OCI-LY7 (cell line): Measurements from ENCODE around the gene ENKUR. TPM values are rescaled to one million over a fixed set of nuclear protein-coding genes. Genes with fewer than 3 reads are reported as not detected.

Experiments
- BruUV-seq: library from RNA; stranded (reverse); fragments of 400-500 nt; replicated peaks from 2 replicates; lab custom pipeline; 2021; lab: Mats Ljungman, UMichigan
- CTCF ChIA-PET: fragments of 300-600 bp; sonication (Branson Sonifier 250); formaldehyde crosslinking; loops from one replicate; lab custom pipeline; 2022; ENCODE audit warnings: antibody characterized with exemption; ENCODE audit not compliant: unreplicated experiment; lab: Charles Lee
- POLR2A ChIA-PET: fragments of 300-600 bp; sonication (Branson Sonifier 250); formaldehyde crosslinking; loops from one replicate; lab custom pipeline; 2022; ENCODE audit warnings: antibody characterized with exemption; lab: Charles Lee
- DNase-seq: peaks from one replicate; pipeline ENCODE4 v3.0.0-alpha.2; 2015; ENCODE audit warnings: low spot score
- H2AFZ ChIP-seq: fragments of 200-600 bp; sonication (generic), shearing (Covaris generic); 2 replicates; pipeline ENCODE4 v1.6.1; 2014; ENCODE audit warnings: mild to moderate bottlenecking, antibody characterized with exemption, low read length, moderate library complexity
- H3K27ac ChIP-seq: fragments of 200-600 bp; sonication (generic); 2 replicates; pipeline ENCODE4 v1.5.1; 2014; ENCODE audit warnings: mixed run types, low read depth, mild to moderate bottlenecking, moderate library complexity, low read length, inconsistent platforms; ENCODE audit not compliant: poor library complexity, severe bottlenecking
- H3K36me3 ChIP-seq: fragments of 200-600 bp; sonication (generic); 2 replicates; pipeline ENCODE4 v1.6.1; 2014; ENCODE audit warnings: mild to moderate bottlenecking, antibody characterized with exemption, low read length, moderate library complexity, mixed read lengths; ENCODE audit not compliant: insufficient read depth
- H3K4me1 ChIP-seq: fragments of 200-600 bp; sonication (generic); 2 replicates; pipeline ENCODE4 v1.5.1; 2014; ENCODE audit warnings: mild to moderate bottlenecking, low read length; ENCODE audit not compliant: insufficient read depth, poor library complexity, severe bottlenecking
- H3K4me2 ChIP-seq: fragments of 200-600 bp; sonication (generic); 2 replicates; pipeline ENCODE4 v1.6.1; 2014; ENCODE audit warnings: mild to moderate bottlenecking, low read length
- H3K4me3 ChIP-seq: fragments of 200-600 bp; sonication (generic); 2 replicates; pipeline ENCODE4 v1.5.1; 2014; ENCODE audit warnings: mild to moderate bottlenecking, low read depth, low read length; ENCODE audit not compliant: poor library complexity, severe bottlenecking
- H3K79me2 ChIP-seq: fragments of 200-600 bp; sonication (generic); 2 replicates; pipeline ENCODE4 v1.6.1; 2016; ENCODE audit warnings: low read depth, mild to moderate bottlenecking, low read length, moderate library complexity, mixed read lengths; ENCODE audit not compliant: insufficient read depth
- H3K9me2 ChIP-seq: fragments of 200-600 bp; sonication (generic); 2 replicates; pipeline ENCODE4 v1.6.1; 2016; ENCODE audit warnings: mild to moderate bottlenecking, low read length, mixed read lengths; ENCODE audit not compliant: insufficient read depth
- H3K9me3 ChIP-seq: fragments of 200-600 bp; sonication (generic); 2 replicates; pipeline ENCODE4 v1.6.1; 2014; ENCODE audit warnings: mild to moderate bottlenecking, mixed run types, low read length, mixed read lengths
- H4K20me1 ChIP-seq: fragments of 200-600 bp; sonication (generic); 2 replicates; pipeline ENCODE4 v1.6.1; 2014; ENCODE audit warnings: mild to moderate bottlenecking, antibody characterized with exemption, low read length, moderate library complexity, mixed read lengths; ENCODE audit not compliant: insufficient read depth
- CTCF ChIP-seq: fragments of 200-600 bp; sonication (generic); conservative IDR thresholded peaks from 2 replicates; pipeline ENCODE4 v1.5.1; 2014; ENCODE audit warnings: mild to moderate bottlenecking, antibody characterized with exemption, low read length, moderate library complexity, mixed read lengths
- EZH2phosphoT487 ChIP-seq: fragments of 200-600 bp; sonication (generic); IDR thresholded peaks from 2 replicates; pipeline ENCODE4 v1.6.1; 2018; ENCODE audit warnings: low read depth, borderline replicate concordance, mild to moderate bottlenecking, mixed run types, antibody characterized with exemption, low read length, moderate library complexity, mixed read lengths
- intact Hi-C: fragments of 100-400 bp; cut with micrococcal nuclease; formaldehyde crosslinking; loops from one replicate; pipeline ENCODE4 v1.10.0; 2022; ENCODE audit not compliant: unreplicated experiment
- total RNA-seq, 2 experiments: library from RNA; depleted of rRNA in 1 of 2; stranded (reverse); fragments of >200 nt in 1 of 2; shearing (Covaris generic) in 1 of 2; gene quantifications; 2 replicates each; pipeline ENCODE4 v1.2.3, GENCODE V29; 2014 to 2022

The ENKUR gene
- total RNA-seq, 2 experiments from 2014 or later = not detected

- POLR2A ChIA-PET = interaction anchor here (0.7 to 1.1 kb wide), 2 partner anchors 96 to 172 kb away, joined by 3 read pairs; no protein-coding TSS in a partner anchor
- Histone ChIP-seq H3K4me1 (no peaks in the 10 kb centered on the region), H3K9me2 (no peaks in the 10 kb centered on the region), H3K79me2 (no peaks in the 10 kb centered on the region), H3K4me3 (no peak overlapping the region), H3K4me2 (no peak overlapping the region), H4K20me1 (no peaks in the 10 kb centered on the region), H3K27ac (no peak overlapping the region), H3K9me3 (no peaks in the 10 kb centered on the region), H3K36me3 (no peaks in the 10 kb centered on the region), H2AFZ (no peak overlapping the region)
- BruUV-seq = no TSS peak
- CTCF ChIA-PET = no interaction called here
- DNase-seq = no peak
- intact Hi-C loops = no loop called here
- TF ChIP-seq CTCF (no peak), EZH2phosphoT487 (no peak)
Observed at GRCh38 chr10:24944512-24945255, 71.3 kb downstream of the ENKUR start.

- H2AFZ ChIP-seq = no peak overlapping the region
- ChIA-PET CTCF (no interaction called here), POLR2A (no interaction called here)
- no peaks in the 10 kb centered on the region for H3K4me1 ChIP-seq
- no peak for DNase-seq
- H3K4me3 ChIP-seq = no peak overlapping the region
- no peaks in the 10 kb centered on the region for H3K9me3 ChIP-seq
- intact Hi-C loops = no loop called here
- no peak overlapping the region for H3K27ac ChIP-seq
- BruUV-seq = no TSS peak
- H3K9me2 ChIP-seq = no peaks in the 10 kb centered on the region
- H3K4me2 ChIP-seq = no peak overlapping the region
- H4K20me1 ChIP-seq = no peaks in the 10 kb centered on the region
- TF ChIP-seq EZH2phosphoT487 (no peak), CTCF (no peak)
- no peaks in the 10 kb centered on the region for H3K79me2 ChIP-seq
- H3K36me3 ChIP-seq = no peaks in the 10 kb centered on the region
Observed at GRCh38 chr10:24938525-24938924, 77.4 kb downstream of the ENKUR start.

- Histone ChIP-seq H3K9me2 (no peaks in the 10 kb centered on the region), H4K20me1 (no peaks in the 10 kb centered on the region), H3K4me1 (no peaks in the 10 kb centered on the region), H3K4me2 (no peak overlapping the region), H3K9me3 (no peaks in the 10 kb centered on the region), H2AFZ (no peak overlapping the region), H3K36me3 (no peaks in the 10 kb centered on the region), H3K4me3 (no peak overlapping the region), H3K27ac (no peak overlapping the region), H3K79me2 (no peaks in the 10 kb centered on the region)
- no peak for DNase-seq
- BruUV-seq = no TSS peak
- intact Hi-C loops = no loop called here
- ChIA-PET CTCF (no interaction called here), POLR2A (no interaction called here)
- TF ChIP-seq EZH2phosphoT487 = no peak
- TF ChIP-seq CTCF = no peak
Observed at GRCh38 chr10:24938076-24938475, 77.9 kb downstream of the ENKUR start.
